CD4-positive, alpha-beta T cell (primary cell): ENCODE measurements around the gene BATF2. TPM values are rescaled to one million over a fixed set of nuclear protein-coding genes. Genes with fewer than 3 reads are reported as not detected.

Experiments used
- ATAC-seq: fragments of 200-7000 bp; cut with Tn5 transposase; one replicate; pipeline ENCODE4 v1.10.0; 2022; ENCODE audit warnings: mild to moderate bottlenecking; ENCODE audit not compliant: poor library complexity
- CTCF ChIA-PET: fragments of 350-600 bp; sonication (Branson Sonifier 250); formaldehyde crosslinking; loops from one replicate; lab custom pipeline; 2021; ENCODE audit warnings: antibody characterized with exemption, inconsistent platforms; lab: Charles Lee
- POLR2A ChIA-PET: fragments of 350-600 bp; sonication (Branson Sonifier 250); formaldehyde crosslinking; loops from one replicate; lab custom pipeline; 2021; ENCODE audit warnings: antibody characterized with exemption, inconsistent platforms; lab: Charles Lee
- DNase-seq, 14 experiments: peaks; one replicate each; pipeline ENCODE4 v3.0.0-alpha.2; 2013 to 2020; ENCODE audit warnings: mixed read lengths in 2 of 14
- H3K27ac ChIP-seq, 2 donors: one replicate each; pipeline versions ENCODE4 v1.5.1 to v1.7.0; 2013; ENCODE audit warnings: low read length in 2 of 2, low read depth in 1 of 2, mild to moderate bottlenecking in 1 of 2
- H3K27me3 ChIP-seq, 2 experiments: 1 replicate in 1 of 2; 2 replicates in 1 of 2; pipeline versions ENCODE4 v1.6.1 to v1.7.0; 2013; ENCODE audit warnings: low read length in 2 of 2, control low read depth in 1 of 2, mild to moderate bottlenecking in 1 of 2, moderate library complexity in 1 of 2; ENCODE audit not compliant: insufficient read depth in 2 of 2, control insufficient read depth in 1 of 2
- H3K36me3 ChIP-seq: one replicate; pipeline ENCODE4 v1.6.1; 2013; ENCODE audit warnings: low read length, control low read depth; ENCODE audit not compliant: insufficient read depth
- H3K4me1 ChIP-seq: one replicate; pipeline ENCODE4 v1.6.1; 2013; ENCODE audit warnings: low read length, control low read depth; ENCODE audit not compliant: insufficient read depth
- H3K4me3 ChIP-seq: one replicate; pipeline ENCODE4 v1.5.1; 2013; ENCODE audit warnings: mild to moderate bottlenecking, low read length, moderate library complexity
- H3K9me3 ChIP-seq, 2 experiments: 1 replicate in 1 of 2; 2 replicates in 1 of 2; pipeline versions ENCODE4 v1.6.1 to v1.7.0; 2013; ENCODE audit warnings: low read length in 2 of 2, mild to moderate bottlenecking in 2 of 2, control low read depth in 1 of 2, moderate library complexity in 1 of 2; ENCODE audit not compliant: control insufficient read depth in 1 of 2, insufficient read depth in 1 of 2
- H3K27ac Mint-ChIP-seq: one replicate; pipeline ENCODE4 v1.8.0; 2020; ENCODE audit warnings: mixed read lengths
- H3K27me3 Mint-ChIP-seq: one replicate; pipeline ENCODE4 v1.8.0; 2021; ENCODE audit warnings: mixed read lengths
- H3K36me3 Mint-ChIP-seq: one replicate; pipeline ENCODE4 v1.8.0; 2021; ENCODE audit warnings: low read depth, mixed read lengths
- H3K4me1 Mint-ChIP-seq: one replicate; pipeline ENCODE4 v1.8.0; 2021; ENCODE audit warnings: low read depth, mixed read lengths
- H3K4me3 Mint-ChIP-seq: one replicate; pipeline ENCODE4 v1.8.0; 2020; ENCODE audit warnings: mild to moderate bottlenecking, mixed read lengths
- H3K9me3 Mint-ChIP-seq: one replicate; pipeline ENCODE4 v1.8.0; 2020; ENCODE audit warnings: mixed read lengths
- intact Hi-C, 2 experiments: fragments of 100-400 bp; cut with DNase I in 1 of 2; cut with micrococcal nuclease in 1 of 2; formaldehyde crosslinking; loops; one replicate each; pipeline versions ENCODE4 v1.15.1 to v1.9.0; 2023 to 2025; cut with DNase I, micrococcal nuclease
- total RNA-seq, 174 experiments: library from RNA in 2 of 174; stranded (reverse) in 2 of 174; gene quantifications; one replicate each; pipeline ENCODE4 v1.2.3 and lab custom pipeline; 2021 to 2026
- TF ChIP-seq, protein P1 (sequence below): fragments of 200-600 bp; IDR thresholded peaks from one replicate; pipeline ENCODE4 v1.8.0; 2022; ENCODE audit warnings: antibody characterized with exemption, mild to moderate bottlenecking

Gene BATF2
- total RNA-seq, 2 experiments from 2014 or later, result not detected

DNA sequence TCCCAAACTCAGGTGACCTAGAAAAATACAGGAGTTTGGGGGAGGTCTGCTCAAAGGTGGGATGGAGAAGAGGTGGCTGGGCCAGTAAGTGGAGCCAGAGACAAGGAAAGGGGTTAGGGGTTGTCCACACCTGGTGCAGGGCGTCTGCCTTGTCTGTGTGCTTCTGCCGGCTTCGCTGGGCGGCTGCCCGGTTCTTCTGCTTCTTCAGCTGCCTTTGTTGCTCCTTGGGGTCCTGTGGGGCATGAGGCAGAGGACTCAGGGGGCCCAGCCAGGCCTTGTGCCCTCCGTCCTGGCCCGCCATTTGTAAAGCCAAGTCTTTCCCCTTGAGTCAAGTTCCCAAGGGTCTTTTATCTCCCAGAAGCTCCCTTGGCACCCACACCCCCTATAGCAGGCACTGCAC is 2.5 kb downstream of the BATF2 start:
- Mint-ChIP-seq H3K27ac (no peak overlapping the region), H3K27me3 (no peaks in the 10 kb centered on the region), H3K4me3 (no peak overlapping the region), H3K9me3 (no peaks in the 10 kb centered on the region), H3K4me1 (peaks cover 8% of the 10 kb centered on the region), H3K36me3 (no peaks in the 10 kb centered on the region)
- Histone ChIP-seq H3K4me1 (peaks cover 27% of the 10 kb centered on the region), H3K27ac (no peak overlapping the region), H3K27me3 (no peaks in the 10 kb centered on the region), H3K9me3 (no peaks in the 10 kb centered on the region), H3K4me3 (no peak overlapping the region), H3K36me3 (no peaks in the 10 kb centered on the region)
- intact Hi-C loops, result loop anchor here in 1 of 2 experiments (5.0 kb wide), 1 partner anchor 52 kb away; no protein-coding TSS in a partner anchor
- POLR2A ChIA-PET, result no interaction called here
- TF ChIP-seq, protein P1, sequence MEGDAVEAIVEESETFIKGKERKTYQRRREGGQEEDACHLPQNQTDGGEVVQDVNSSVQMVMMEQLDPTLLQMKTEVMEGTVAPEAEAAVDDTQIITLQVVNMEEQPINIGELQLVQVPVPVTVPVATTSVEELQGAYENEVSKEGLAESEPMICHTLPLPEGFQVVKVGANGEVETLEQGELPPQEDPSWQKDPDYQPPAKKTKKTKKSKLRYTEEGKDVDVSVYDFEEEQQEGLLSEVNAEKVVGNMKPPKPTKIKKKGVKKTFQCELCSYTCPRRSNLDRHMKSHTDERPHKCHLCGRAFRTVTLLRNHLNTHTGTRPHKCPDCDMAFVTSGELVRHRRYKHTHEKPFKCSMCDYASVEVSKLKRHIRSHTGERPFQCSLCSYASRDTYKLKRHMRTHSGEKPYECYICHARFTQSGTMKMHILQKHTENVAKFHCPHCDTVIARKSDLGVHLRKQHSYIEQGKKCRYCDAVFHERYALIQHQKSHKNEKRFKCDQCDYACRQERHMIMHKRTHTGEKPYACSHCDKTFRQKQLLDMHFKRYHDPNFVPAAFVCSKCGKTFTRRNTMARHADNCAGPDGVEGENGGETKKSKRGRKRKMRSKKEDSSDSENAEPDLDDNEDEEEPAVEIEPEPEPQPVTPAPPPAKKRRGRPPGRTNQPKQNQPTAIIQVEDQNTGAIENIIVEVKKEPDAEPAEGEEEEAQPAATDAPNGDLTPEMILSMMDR, result no peak
- DNase-seq, result no peak
- no peak for ATAC-seq
- CTCF ChIA-PET, result no interaction called here

DNA sequence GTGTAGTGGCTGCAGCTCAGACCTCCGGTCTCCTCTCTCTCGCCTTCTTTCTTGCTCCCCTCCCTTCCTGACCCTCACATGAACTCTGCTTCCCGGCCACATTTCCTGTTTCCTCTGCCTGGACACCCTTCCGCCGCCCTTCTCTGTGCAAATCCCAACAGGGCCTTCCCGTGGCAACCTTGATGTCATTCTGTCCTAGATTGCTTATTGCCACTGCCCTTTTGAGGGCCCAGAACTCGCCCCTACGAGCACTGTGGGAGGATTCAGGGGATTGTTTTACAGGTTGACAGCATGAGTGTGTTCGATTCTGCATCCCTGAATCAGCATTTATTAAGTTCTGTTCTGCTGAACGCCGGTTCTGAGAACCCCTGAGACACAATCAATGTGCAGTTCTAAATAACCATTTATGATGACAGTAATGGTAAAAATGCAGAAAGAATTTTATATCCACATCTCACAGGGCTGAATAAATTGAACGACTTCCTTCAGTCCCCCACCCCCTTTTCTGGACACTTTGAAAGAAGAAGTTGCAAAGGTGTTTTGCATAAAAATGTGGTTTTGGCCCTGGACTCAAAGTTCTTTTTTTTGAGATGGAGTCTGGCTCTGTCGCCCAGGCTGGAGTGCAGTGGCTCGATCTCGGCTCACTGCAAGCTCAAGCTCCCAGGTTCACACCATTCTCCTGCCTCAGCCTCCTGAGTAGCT is 6.4 kb downstream of the BATF2 start:
- peak in 1 of 14 experiments; percentile 18 for DNase-seq
- H3K27ac ChIP-seq, result no peak overlapping the region
- peaks cover 7% of the 10 kb centered on the region for H3K27me3 Mint-ChIP-seq
- H3K9me3 Mint-ChIP-seq, result no peaks in the 10 kb centered on the region
- no peaks in the 10 kb centered on the region for H3K36me3 ChIP-seq
- H3K27ac Mint-ChIP-seq, result no peak overlapping the region
- intact Hi-C loops, result loop anchor here in 1 of 2 experiments (5.0 kb wide), 1 partner anchor 48 kb away; no protein-coding TSS in a partner anchor
- H3K4me1 ChIP-seq, result peaks cover 17% of the 10 kb centered on the region
- TF ChIP-seq, protein P1, result no peak
- no peaks in the 10 kb centered on the region for H3K27me3 ChIP-seq
- H3K9me3 ChIP-seq, result no peaks in the 10 kb centered on the region
- no peak overlapping the region for H3K4me3 Mint-ChIP-seq
- H3K4me1 Mint-ChIP-seq, result peaks cover 8% of the 10 kb centered on the region
- no peak overlapping the region for H3K4me3 ChIP-seq
- CTCF ChIA-PET, result no interaction called here
- H3K36me3 Mint-ChIP-seq, result no peaks in the 10 kb centered on the region
- no peak for ATAC-seq
- POLR2A ChIA-PET, result no interaction called here

DNA sequence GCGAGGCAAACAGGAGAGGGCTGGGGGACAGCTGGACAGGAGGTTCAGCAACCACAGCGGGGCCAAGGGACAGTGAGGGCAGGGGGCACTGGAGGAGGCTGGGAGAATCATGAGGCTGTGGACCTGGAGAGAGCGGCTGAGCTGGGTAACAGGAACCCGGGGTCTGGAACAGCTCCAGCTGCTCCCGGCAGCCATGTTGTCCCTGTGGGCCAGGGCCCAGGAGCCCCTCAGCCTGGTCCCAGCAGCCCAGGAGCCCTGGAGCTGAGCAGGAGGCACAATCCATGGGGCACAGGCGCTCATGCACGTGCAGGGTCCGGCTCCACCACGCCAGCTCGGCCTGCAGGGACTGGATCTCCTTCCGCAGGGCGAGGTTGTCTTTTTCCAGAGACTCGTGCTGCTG is 7.4 kb downstream of the BATF2 start:
- Mint-ChIP-seq H3K27ac (no peak overlapping the region), H3K9me3 (no peaks in the 10 kb centered on the region)

More for the DNA sequence above, 7.4 kb downstream of the BATF2 start:
- peaks cover 8% of the 10 kb centered on the region for H3K4me1 Mint-ChIP-seq
- H3K9me3 ChIP-seq, result no peaks in the 10 kb centered on the region
- DNase-seq, result no peak
- no peak for ATAC-seq
- TF ChIP-seq, protein P1, result no peak
- no peak overlapping the region for H3K4me3 Mint-ChIP-seq
- CTCF ChIA-PET, result no interaction called here
- no peaks in the 10 kb centered on the region for H3K27me3 ChIP-seq
- H3K4me3 ChIP-seq, result no peak overlapping the region
- intact Hi-C loops, result no loop called here
- POLR2A ChIA-PET, result no interaction called here
- H3K36me3 Mint-ChIP-seq, result no peaks in the 10 kb centered on the region
- H3K4me1 ChIP-seq, result peaks cover 17% of the 10 kb centered on the region
- H3K27me3 Mint-ChIP-seq, result peaks cover 7% of the 10 kb centered on the region
- H3K36me3 ChIP-seq, result no peaks in the 10 kb centered on the region
- H3K27ac ChIP-seq, result no peak overlapping the region
